Esophagus squamous epithelium (tissue), 4 donors: ENCODE measurements around the gene UBE3A.

ENCODE experiments used
- CTCF ChIP-seq, 6 experiments: fragments of 450-650 bp in 4 of 6; fragments of 200-600 bp in 2 of 6; sonication (generic) in 2 of 6; IDR thresholded peaks; one replicate each; pipeline ENCODE4 v1.5.1; 2016 to 2019; ENCODE audit warnings: antibody characterized with exemption in 6 of 6, mild to moderate bottlenecking in 4 of 6, moderate library complexity in 4 of 6
- POLR2A ChIP-seq, 4 donors: fragments of 450-650 bp; IDR thresholded peaks; one replicate each; pipeline ENCODE4 v1.6.1; 2017; ENCODE audit warnings: antibody characterized with exemption in 4 of 4, mild to moderate bottlenecking in 4 of 4, moderate library complexity in 3 of 4

GRCh38 chr15:25408428-25408827 lies 30.4 kb downstream of the UBE3A start:
- TF ChIP-seq CTCF (IDR thresholded peaks at IDR 0.05) (no peak), POLR2A (IDR thresholded peaks at IDR 0.05) (no peak)
